Type B pancreatic cell (in vitro differentiated cells): Measurements from ENCODE around the gene TMEM47. TPM values are rescaled to one million over a fixed set of nuclear protein-coding genes. Genes with fewer than 3 reads are reported as not detected.

Experiments
- DNase-seq: peaks from one replicate; pipeline ENCODE4 v3.0.0; 2021; ENCODE audit warnings: mixed read lengths; ENCODE audit not compliant: unreplicated experiment; ENCODE audit errors: extremely low spot score
- H3K27ac Mint-ChIP-seq: 2 replicates; pipeline ENCODE4 v1.8.0; 2021; ENCODE audit warnings: mild to moderate bottlenecking, mixed read lengths
- H3K27me3 Mint-ChIP-seq: 2 replicates; pipeline ENCODE4 v1.8.0; 2021; ENCODE audit warnings: mixed read lengths
- H3K36me3 Mint-ChIP-seq: 2 replicates; pipeline ENCODE4 v1.8.0; 2021; ENCODE audit warnings: mixed read lengths
- H3K4me1 Mint-ChIP-seq: one replicate; pipeline ENCODE4 v1.8.0; 2021; ENCODE audit warnings: mixed read lengths; ENCODE audit not compliant: unreplicated experiment
- H3K4me3 Mint-ChIP-seq: 2 replicates; pipeline ENCODE4 v1.8.0; 2021; ENCODE audit warnings: mild to moderate bottlenecking, mixed read lengths
- H3K9me3 Mint-ChIP-seq: 2 replicates; pipeline ENCODE4 v1.8.0; 2021; ENCODE audit warnings: mixed read lengths
- long read RNA-seq: library from polyadenylated mRNA; unstranded; transcript quantifications from one replicate; pipeline ENCODE4 v2.0.0, GENCODE V29; 2020
- total RNA-seq: library from RNA; stranded (reverse); gene quantifications from 2 replicates; pipeline ENCODE4 v1.2.1, GENCODE V29; 2021; ENCODE audit warnings: low replicate concordance
- TF ChIP-seq, protein P1 (sequence below): fragments of 200-600 bp; sonication (generic); conservative IDR thresholded peaks from 2 replicates; pipeline ENCODE4 v1.5.0; 2021; ENCODE audit warnings: antibody characterized with exemption, mild to moderate bottlenecking

The TMEM47 gene
- total RNA-seq: 5.8 and 23.6 TPM in 2 replicates
- long read RNA-seq, full-length matches to known transcripts: 2 of 2 reads
- long read RNA-seq, partial matches to known transcripts: 0 of 2 reads
- long read RNA-seq, other reads (novel, unspliced or antisense): 0 of 2 reads

DNA sequence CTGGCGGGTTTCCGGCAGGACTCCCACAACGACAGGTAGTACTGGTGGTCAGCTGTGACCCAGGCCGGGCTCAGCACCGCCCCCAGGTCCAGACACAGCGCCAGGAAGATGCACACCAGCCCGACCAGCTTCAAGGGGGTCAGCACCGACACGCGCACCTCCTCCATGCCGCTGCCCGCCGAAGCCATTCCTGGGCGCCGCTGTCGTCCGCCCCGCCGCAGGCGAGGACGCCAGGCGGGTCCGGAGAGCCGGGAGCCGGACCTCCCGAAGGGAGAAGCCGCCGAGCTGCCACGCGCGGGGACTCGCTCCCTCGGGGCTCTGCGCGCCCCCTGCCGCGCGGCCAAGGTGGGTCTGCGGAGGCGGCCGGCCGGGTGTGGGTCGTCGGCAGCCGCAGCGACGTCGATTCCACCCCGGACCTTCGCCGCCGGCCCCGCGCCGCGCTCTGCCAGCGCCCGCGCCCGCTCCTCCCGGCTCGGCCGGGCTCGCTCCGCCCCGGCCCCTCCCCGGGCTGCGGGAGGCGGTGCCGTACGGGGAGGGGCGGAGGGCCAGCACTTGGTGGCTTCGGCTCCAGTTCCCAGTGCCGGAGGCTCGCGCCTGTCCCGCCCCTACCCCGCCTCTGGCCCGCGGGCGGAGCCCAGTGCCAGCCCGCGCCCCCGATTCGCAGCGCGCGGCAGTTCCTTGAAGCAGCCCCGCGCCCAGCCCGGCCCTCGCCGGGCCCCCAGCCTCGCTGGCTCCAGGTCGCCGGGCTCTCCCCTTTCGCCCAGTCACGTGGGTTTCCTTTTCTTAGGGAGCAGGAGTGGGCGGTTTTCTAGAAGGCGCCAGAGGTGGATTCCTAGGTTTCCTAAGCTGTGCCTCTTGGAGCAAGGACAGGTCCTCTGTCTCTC is at the start of gene TMEM47:
Gene TMEM47, minus strand, starts transcription at position 444 of the 884 bp plus-strand sequence. Its CDS starts 256 bp downstream, at position 188.
- Mint-ChIP-seq H3K27ac (peak within 1 kb of the TSS; percentile 78), H3K4me1 (peaks cover 7% of the 10 kb centered on the region), H3K27me3 (peaks cover 56% of the 10 kb centered on the region), H3K36me3 (no peaks in the 10 kb centered on the region), H3K9me3 (no peaks in the 10 kb centered on the region), H3K4me3 (peak within 1 kb of the TSS; percentile 91)
- peak; percentile 89 for DNase-seq
- TF ChIP-seq, protein P1, sequence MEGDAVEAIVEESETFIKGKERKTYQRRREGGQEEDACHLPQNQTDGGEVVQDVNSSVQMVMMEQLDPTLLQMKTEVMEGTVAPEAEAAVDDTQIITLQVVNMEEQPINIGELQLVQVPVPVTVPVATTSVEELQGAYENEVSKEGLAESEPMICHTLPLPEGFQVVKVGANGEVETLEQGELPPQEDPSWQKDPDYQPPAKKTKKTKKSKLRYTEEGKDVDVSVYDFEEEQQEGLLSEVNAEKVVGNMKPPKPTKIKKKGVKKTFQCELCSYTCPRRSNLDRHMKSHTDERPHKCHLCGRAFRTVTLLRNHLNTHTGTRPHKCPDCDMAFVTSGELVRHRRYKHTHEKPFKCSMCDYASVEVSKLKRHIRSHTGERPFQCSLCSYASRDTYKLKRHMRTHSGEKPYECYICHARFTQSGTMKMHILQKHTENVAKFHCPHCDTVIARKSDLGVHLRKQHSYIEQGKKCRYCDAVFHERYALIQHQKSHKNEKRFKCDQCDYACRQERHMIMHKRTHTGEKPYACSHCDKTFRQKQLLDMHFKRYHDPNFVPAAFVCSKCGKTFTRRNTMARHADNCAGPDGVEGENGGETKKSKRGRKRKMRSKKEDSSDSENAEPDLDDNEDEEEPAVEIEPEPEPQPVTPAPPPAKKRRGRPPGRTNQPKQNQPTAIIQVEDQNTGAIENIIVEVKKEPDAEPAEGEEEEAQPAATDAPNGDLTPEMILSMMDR: peak; percentile 26

DNA sequence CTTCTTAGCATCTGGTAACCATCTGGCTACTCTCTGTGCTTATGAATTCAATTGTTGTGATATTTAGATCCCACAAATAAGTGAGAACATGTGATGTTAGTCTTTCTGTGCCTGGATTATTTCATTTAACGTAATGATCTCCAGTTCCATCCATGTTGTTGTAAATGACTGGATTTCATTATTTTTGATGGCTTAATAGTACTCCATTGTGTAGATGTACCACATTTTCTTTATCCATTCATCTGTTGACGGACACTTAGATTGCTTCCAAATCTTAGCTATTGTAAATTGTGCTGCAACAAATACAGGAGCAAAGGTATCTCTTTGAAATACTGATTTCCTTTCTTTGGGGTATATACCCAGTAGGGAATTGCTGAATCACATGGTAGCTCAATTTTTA is 30.0 kb upstream of the TMEM47 start:
- TF ChIP-seq, protein P1: no peak
- Mint-ChIP-seq H3K27ac (no peak overlapping the region), H3K9me3 (no peaks in the 10 kb centered on the region), H3K4me3 (no peak overlapping the region), H3K27me3 (no peaks in the 10 kb centered on the region), H3K4me1 (no peaks in the 10 kb centered on the region), H3K36me3 (no peaks in the 10 kb centered on the region)
- no peak for DNase-seq

DNA sequence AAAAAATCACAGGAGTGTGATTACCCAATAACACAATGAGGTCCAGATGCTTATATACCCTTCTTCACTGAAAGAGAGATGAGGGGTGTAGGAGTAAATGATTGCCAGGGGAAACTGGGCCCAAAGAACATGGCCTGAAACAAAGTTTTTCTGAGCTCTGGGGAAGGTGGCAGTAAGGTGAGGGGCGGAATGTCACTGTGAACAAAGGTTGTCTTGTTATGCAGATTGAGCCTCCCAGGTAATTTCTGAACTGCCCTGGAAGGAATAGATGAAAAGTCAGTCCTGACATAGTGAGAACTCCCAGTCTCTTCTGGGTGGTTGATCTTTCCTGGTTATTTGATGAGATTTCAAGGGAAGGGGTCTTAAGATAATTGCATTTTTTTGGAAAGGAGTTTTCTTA is 2.5 kb upstream of the TMEM47 start:
- Mint-ChIP-seq H3K36me3 (no peaks in the 10 kb centered on the region), H3K9me3 (no peaks in the 10 kb centered on the region), H3K27ac (no peak overlapping the region), H3K4me3 (no peak overlapping the region), H3K4me1 (peaks cover 5% of the 10 kb centered on the region), H3K27me3 (peaks cover 40% of the 10 kb centered on the region)
- DNase-seq: no peak
- TF ChIP-seq, protein P1: no peak

DNA sequence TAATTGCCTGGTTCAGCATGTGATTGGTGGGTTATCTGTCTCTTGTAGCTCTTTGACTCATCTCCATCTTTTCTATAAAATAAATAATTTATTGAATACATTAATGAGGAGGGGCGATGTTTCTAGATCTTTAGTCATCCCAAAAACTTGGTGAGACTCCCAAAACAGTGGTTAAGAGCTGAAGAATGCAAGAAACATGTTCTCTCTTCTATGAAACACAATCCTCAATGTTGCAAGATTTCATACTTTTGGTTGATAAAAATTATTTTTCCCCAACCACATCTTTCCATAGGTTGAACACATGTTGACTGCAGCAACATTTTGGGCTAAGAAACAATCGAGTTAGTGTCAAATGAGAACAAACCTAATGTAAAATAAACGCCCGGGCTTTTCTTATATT is 1.2 kb upstream of the TMEM47 start:
- no peaks in the 10 kb centered on the region for H3K36me3 Mint-ChIP-seq
- TF ChIP-seq, protein P1: no peak
- DNase-seq: no peak
- no peak overlapping the region for H3K27ac Mint-ChIP-seq
- H3K4me3 Mint-ChIP-seq: peak overlapping the region; percentile 86
- H3K27me3 Mint-ChIP-seq: peaks cover 48% of the 10 kb centered on the region
- H3K4me1 Mint-ChIP-seq: peaks cover 7% of the 10 kb centered on the region
- H3K9me3 Mint-ChIP-seq: no peaks in the 10 kb centered on the region

DNA sequence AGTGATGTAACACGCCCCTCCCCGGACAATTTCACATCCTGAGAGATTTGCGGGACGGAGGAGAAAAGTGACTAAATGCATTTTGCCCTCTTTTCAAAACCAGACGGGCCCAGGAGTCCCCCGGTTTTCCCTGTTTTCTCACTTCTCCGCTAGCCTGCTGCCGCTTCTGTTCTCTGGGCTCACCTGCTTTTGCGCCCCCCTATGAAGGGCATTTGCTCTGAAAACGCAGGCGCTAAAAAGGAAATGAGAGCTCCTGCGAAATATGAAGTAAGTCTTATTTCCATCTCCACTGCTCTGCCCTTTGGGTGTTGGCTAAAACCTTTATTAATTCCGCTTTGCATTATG is 613 bp upstream of the TMEM47 start:
- peak overlapping the region; percentile 86 for H3K4me3 Mint-ChIP-seq
- DNase-seq: no peak
- H3K27ac Mint-ChIP-seq: no peak overlapping the region
- H3K4me1 Mint-ChIP-seq: peaks cover 7% of the 10 kb centered on the region
- TF ChIP-seq, protein P1: no peak
- H3K36me3 Mint-ChIP-seq: no peaks in the 10 kb centered on the region
- no peaks in the 10 kb centered on the region for H3K9me3 Mint-ChIP-seq
- peaks cover 50% of the 10 kb centered on the region for H3K27me3 Mint-ChIP-seq
